HG03103 (cell line): ENCODE data around the gene PIMREG.
"Not testable (repeated sequence)": the region's sequence is repeated elsewhere in the genome, so short reads cannot be mapped to it uniquely, and the experiment has no call there.

Experiments used
- ATAC-seq: cut with Tn5 transposase; IDR thresholded peaks from one replicate; pipeline ENCODE4 v1.9.1; 2021; ENCODE audit warnings: low read depth; ENCODE audit not compliant: unreplicated experiment

Gene PIMREG

DNA sequence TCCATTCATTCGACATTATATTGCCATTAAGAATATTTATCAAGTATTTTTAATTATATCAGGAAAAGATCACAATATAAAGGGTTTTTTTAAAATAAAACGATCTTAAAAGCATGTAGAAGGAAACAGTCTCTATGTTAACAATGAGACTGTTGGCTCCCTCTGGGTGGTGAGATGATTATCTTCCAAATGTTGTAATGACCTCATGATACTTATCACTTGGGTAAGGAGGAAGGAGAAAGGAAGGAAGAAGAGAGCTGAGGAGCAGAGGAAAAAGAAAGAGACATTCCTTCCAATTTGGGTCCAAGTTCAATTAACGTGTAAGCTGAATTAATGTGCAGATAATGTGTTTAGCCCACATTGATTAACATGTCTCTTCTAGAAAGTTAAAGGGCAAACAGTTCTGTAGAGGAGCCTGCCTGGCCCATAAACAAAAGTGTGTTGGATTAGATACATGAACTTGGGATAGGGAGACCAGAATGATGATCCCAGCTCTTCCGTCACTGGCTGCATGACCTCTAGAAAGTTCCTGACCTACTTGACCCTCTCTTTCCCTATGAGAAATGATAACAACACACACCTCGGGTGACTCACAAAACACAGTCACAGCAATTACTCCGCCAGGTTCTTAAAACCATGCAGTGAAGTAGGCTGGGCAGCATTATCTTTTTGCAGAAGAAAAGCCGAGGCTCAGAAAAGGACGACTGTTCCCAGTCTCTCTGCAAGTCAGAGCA is 32.0 kb downstream of the PIMREG start:
- ATAC-seq, result no peak

DNA sequence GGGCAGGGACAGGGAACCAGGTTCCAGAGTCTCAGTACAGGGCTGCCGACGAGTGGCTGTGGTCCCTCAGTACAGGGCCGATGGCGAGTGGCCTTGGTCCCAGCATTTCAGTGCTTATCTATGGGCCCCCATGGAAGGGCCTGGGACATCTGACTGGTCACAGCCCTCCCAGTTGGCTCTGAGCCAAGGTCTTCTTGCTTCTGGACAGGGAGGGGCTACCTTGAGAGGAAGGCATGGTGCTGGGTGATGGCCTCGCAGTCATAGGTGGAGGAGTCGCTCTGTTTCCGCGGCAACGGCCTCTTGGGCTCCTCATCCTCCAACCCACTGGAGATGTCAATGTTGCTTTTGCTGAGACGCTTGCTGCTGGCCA is 32.5 kb downstream of the PIMREG start:
- no peak for ATAC-seq

DNA sequence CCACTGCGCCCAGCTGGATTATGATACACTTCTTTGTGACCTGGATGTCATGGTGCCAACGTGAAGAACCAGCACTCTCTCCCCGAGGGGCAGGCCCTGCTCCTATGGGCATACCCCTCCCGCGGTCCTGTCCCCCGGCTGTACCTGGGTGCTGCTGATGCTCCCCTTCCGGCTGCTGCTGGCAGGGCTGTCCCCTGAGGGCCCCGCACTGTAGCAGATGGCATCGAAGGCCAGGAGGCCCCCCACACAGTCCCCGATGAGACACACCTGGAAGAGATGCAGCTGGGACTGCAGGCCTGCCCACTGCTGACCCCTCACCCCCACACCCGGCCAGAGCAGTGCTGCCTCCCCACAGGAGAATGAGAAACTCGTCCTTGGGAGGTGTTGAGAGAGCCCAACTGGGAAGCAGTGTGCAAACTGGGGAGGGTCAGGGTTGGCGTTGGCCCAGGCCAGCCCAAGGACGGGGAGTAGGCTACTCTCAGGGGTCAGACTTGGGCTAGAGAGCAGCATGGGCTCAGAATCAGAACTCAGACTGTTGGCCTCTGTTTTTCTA is 33.7 kb downstream of the PIMREG start:
- ATAC-seq, result no peak

DNA sequence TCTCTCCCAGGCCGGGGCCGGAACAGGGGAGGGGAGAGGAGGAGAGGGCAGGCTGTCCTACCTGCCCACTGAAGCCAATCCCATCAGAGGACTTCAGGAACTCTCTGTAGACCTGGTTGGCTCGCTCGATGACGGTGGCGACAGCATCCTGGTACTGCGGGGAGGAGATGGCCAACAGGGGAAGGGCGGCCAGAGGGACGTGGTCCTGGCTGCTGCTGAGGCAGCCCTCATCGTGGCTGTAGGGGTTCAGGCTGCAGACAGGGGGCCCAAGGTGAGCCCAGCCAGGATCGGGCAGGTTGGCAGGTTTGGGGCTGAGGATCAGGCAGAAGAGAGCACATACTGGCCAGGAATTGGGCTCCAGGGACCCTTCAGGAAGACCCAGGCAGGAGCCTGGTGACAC is 34.2 kb downstream of the PIMREG start:
- no peak for ATAC-seq

DNA sequence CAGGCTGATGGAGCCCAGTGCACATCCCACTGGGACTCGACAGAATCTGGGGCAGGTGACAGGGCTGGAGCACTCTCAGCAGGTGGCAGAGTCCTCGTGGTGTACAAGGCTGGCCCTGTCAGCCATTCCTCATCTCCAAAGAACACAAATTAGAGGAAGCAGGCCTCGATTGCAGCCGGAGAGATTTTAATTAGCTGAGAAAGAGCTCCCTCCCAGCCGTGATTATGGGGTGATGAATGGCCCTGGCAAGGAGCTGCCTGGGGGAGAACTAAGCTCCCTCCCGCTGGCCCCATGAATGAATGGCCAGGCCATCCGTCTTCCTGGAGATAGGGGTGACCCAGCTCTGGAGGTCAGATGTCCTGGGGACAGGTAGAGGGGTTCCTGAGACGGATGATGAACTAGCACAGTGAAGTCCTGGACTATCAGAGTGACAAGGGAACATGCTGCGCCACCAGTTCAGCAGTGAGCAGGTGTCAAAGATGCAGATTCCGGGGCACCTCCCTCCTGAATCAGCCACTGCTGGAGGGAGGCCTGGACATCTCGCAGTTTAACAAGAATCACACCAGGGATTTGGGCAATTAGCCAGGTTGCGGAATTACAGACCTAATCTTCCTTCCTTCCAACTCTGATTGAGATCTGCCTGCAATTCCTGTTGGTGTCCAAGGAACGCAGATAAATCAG is 35.5 kb downstream of the PIMREG start:
- ATAC-seq, result no peak

DNA sequence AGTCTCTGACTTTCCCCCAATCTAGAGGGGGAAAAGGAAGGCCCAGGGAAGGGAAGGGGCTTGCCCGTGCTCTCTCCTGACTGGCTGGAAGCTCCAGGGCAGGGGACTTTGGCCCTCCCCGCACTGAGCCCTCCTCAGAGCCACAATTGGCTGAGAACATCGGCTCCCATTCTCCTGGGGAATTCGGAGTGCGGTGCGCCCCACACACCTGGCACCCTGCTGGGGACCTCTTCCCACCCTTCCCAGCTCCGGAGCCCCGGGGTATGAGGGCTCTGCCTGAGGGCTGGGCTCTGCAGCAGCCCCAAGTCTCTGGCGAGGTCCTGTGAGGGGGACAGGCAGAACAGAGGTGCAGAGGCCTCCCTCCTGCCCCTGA is 36.0 kb downstream of the PIMREG start:
- ATAC-seq, result no peak

DNA sequence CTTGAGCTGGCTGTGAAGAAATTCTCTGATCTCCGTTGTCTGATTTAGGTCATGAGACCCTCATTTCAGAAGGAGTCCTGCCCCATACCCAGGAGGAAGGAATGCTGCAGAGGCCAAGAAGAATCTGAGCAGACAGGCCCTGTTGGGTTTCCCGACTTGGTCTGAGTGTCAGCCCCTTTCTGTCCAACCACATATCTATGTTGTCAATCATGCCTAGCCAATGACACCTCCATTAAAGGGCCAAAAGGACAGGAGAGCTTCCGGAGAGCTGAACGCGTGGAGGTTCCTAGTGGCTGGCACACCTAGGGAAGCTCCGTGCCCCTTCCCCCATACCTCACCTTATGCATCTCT is 37.8 kb downstream of the PIMREG start:
- ATAC-seq, result no peak

DNA sequence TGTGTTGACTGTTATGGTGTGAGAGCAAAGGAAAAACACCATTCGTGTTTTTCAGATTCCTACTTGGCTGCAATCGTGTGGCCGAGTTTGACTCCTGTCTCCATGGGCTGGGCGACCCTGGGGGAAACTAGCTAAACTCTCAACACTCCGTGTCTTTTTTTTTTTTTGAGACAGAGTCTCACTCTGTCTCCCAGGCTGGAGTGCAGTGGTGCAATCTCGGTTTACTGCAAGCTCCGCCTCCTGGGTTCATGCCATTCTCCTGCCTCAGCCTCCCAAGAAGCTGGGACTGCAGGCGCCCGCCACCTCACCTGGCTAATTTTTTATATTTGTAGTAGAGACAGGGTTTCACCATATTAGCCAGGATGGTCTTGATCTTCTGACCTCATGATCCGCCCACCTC is 38.5 kb downstream of the PIMREG start:
- ATAC-seq, result not testable (repeated sequence)

DNA sequence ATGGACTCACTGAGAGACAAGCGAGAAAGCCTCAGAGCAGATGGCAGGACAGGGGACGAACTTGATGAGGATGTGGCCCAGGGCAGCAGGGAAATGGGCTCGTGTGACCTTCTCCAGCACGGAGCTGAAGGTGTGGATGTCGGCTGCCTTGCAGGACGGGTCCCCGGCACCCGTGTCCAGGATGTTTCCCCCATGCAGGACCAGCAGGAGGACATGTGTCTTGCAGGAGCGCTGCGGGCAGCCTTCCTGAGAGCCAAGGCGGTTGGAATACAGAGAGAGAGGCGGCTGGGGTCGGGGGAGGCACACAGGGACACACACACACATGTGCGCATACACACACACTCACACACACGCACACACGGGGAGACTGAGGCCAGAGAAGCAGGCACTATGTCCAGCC is 39.3 kb downstream of the PIMREG start:
- ATAC-seq, result no peak

DNA sequence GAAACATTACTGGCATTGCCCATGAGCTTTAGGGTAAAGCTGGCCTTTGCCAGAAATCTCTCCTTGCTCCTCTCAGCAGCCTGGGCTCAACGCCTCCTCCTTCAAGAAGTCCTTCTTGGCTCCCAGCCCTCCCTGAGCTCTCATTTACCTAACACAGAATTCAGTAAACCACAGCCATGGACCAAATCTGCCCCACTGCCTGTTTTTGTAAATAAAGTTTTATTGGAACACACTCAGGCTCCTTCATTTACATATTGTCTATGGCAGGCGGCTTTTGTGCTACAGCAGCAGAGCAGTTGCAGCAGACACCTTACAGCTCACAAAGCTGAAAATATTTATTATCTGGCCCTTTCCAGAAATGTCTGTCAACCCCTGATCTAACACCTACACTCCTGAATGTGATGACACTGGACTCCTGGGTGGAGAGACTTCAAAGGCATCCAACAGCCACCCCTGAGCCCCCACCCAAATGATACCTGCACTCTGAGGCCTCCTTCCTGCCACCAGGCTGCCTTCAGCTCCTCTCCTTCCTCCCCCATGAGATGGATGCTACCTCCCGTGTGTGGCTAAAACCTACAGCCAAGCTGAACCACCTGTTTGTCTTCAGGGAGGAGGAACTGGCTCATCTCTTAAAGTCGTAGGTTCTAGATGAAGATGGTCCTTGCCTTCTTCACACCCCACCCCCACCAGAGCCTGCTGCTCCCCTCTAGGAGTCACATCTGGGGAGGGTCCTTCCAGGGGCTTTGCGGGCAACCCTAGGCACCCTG is 41.6 kb downstream of the PIMREG start:
- no peak for ATAC-seq

DNA sequence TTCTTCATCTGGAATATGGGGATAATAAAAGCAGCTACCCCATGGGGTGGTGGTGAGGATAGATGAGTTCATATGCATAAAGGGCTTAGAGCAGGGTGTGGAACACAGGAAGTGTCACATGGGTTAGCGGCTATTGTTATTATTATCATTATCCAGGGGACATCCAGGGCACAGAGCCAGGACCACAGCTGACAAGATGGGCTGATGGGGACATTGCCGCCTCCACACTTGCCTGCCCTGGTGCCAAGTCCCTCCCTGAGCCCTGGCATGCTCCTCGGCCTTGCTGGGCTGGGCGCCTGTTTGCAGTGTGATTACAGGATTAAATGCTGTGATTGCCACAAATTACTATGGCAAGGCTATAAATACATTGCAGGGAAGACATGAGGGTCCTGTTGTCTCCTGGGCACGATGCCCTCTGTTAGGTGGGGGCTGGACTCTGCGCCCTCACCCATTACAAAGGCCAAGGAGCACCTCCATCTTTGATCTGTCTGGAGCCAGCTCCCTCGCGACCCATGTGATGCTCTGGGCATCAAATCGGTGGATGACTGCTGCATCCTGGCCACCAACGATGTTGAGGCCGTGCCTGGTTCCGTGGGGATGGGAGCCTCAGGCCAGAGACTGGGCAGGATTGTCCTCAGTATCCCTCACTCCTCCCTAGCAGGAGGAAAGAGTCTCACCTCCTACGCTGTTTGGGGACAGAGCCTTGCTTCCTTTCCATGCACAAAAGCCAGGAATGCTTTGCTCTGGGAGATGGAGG is 43.2 kb downstream of the PIMREG start:
- ATAC-seq, result no peak

DNA sequence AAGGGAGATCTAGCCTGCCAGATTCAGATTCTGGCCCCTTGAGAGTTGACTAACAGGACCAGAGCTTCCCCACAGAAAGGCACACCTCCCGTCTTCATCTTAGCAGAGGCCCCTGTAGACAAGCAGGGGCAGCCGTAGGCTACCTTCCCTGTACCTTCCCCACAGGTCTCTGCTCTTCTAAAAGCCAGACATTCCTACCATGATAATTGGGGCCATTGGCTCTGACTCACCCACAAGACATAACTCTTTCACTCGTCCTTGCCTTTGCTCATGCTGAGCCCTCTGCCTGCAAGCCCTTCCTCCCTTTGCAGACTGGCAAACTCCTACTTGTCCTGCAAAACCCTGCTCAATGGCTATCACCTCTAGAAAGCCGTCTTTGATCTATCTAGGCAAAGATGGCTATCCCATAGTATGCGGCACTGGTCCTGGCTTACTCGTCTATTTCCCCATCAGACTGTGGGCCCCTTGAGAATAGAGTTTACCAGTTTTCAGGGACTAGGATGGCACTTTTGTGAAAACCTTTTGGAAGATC is 43.8 kb downstream of the PIMREG start:
- ATAC-seq, result no peak

DNA sequence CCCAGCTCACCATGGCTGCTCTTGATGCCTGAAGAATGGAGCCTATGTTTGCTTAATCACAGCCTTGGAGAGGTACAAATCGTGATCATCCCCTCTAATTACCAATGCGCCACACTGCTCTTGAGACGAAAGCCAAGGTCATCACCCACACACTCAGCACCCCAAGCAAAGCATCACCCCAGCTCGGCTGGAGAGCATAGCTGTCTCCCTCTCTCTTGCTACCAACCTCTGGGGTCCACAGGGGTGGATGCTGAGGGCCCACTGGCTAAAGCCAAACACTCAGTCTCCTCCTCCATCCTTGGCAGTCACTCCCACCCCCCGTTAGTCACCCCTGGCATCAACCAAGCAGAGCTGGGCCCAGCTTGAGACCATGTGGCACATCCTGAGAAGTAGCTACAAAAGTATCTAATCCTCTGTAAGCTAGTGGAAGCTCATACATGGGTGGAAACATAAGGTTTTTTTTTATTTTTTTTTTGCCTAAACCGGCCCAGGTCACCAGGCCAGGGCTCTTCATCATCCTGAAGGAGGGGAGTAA is 44.8 kb downstream of the PIMREG start:
- no peak for ATAC-seq

DNA sequence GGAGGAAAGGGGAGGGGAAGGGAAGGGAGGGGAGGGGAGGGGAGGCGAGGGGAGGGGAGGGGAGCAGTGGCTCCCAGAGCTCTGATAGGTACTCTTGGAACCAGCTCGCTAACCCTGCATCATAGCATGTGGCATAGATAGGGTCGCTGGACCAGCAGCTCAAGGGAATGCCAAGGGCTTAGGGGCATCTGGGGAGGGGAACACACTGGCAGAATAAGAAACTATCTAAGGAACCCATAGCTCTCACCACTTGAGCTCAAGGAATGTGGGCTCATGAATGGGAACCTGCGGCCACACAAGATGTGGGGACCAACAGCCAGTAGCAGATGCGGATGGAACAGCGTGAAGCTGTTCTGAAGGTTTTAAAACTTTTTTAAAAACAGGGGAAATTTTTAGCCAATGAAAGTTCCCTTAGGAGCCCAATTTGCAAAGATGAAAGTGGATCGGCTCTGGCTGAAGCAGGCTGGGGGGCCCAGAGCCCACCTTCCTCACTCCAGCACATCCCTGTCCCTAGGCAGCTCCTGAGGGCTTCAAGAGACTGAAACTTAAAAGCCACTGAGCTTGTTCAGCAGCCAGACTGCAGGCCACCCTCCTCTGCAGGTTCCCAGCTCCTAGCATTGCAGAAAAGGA is 46.9 kb downstream of the PIMREG start:
- no peak for ATAC-seq

DNA sequence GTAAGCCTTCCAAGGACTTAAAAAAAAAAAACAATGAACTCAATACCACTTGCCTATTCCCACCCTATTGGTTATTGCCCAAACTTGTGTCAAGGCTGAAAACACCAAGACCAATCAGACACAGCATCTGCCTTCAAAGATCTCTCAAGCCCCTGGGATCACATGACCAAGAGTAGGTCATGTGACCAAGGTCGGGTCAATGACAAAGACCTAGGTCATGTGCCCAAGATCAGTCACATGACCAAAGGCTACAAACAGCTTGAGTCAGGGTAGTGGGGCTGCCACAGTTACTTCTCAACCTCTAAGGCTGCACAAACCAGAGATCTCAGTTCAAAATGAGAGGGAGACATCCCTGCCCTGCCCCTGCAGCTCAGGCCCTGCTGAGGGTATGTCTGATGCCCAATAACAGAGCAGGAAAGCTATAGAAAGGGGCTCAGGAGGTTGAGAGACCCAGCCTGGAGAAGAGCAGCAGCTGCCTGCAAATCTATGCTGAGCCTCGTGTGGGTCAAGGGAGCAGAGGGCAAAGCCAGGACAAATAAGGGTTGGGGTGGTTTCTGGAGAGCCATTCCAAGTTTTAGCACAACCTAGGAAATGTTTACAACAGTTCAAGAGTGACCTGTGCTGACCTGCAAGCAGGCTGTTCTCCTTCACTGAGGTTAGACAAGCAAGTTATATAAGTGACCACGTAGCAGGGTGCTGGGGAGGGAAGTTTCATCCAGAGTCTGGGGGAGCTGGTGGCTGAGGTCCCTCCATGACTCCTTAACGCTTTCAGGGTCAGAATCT is 48.8 kb downstream of the PIMREG start:
- ATAC-seq, result no peak

DNA sequence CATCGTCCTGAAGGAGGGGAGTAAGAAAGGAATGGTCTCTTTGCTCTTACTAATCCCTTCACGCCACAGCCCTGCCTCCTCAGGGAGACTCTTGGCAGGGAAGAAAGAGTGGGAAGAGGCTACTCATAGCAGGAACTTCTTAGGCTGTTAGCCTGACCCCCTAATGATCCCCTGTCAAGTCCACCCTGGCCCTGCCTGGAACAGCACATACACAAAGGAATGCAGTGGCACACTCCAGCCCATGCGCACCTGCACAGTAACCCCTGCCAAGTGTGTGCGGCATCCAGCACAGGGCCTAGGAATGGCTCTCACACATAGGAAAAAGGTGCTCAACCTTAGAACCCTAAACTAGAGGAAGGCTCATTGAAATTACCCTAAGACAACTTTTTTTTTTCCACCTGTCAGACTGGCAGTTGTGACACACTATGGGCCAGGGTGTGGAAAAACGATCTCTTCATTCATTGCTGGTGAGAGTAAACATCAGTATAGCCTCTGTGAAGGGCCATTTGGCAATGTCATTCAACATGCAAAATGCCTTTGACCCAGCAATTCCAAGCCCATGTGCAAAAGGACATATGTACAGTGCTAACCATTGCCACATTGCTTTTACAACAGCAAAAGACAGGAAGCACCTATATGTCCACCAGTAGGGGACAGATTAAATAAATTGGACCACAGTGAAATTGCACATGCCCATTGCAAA is 50.1 kb downstream of the PIMREG start:
- ATAC-seq, result no peak

DNA sequence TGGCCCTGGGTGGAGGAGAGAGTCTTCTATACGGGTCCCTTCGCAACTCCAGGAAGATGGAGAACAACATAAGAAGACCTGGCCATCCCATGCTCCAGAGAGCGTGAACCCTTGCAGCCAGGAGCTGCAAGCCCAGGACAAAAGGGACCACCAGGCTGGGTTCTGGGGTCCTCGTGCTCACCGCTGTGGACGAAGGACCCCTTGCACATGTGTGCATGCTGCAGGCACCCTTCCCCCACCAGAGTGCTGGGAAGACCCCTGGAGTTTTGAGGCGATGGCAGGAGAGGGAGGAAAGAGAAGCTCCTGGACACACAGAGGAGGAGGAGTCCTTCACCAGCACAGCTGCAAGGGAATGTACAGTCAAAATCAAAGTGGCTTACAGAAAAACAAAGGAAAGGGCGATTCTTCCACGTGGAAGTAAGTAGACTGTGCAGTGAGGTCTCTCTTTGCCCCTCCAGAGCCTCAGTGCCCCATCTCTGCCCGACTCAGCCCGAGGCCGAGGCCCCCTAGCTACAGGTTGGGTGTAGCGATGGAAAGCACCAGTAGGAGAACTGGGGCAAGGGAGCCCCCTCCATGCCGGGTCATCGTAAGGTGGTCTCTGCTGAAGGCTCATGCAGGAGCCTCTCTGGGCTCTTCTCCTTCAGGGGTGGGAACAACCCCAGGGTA is 51.3 kb downstream of the PIMREG start:
- no peak for ATAC-seq

DNA sequence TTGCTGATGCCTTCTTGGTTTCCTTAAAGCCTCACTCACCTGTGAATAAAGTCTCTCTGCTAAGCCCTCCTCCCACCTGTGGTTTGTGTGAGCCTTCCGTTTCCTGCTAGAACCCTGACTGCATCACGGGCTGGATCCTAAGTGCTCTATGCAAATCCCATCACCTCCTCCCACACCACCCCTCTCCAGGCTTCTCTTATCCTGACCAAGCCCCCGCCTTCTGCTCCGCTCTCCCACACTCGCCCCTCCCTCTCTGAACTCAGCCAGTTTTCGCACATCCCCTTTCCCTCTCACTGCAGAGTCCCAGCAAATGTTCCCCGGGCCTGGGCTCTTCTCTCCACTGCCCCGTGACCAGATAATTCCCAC is 51.8 kb downstream of the PIMREG start:
- no peak for ATAC-seq
